Measurements from ENCODE around the gene TBCD. TPM values are rescaled to one million over a fixed set of nuclear protein-coding genes. Genes with fewer than 3 reads are reported as not detected.

The TBCD gene
- polyA plus RNA-seq, 1 experiment = 38.6 TPM

GRCh38 chr17:82926716-82927115 is 174.9 kb downstream of the TBCD start:
- CTCF ChIA-PET = no interaction called here
- H3K36me3 ChIP-seq (ENCODE audit: control insufficient read depth, insufficient read depth, low read length) = peaks cover 20% of the 10 kb centered on the region

GRCh38 chr17:82927311-82927660 is 175.4 kb downstream of the TBCD start:
- Histone ChIP-seq H3K27me3 (ENCODE audit: control insufficient read depth, insufficient read depth, low read length) (no peaks in the 10 kb centered on the region), H3K4me3 (ENCODE audit: low read depth, low read length) (no peak overlapping the region), H3K36me3 (ENCODE audit: control insufficient read depth, insufficient read depth, low read length) (peaks cover 20% of the 10 kb centered on the region)
- no peak for DNase-seq (ENCODE audit: low read depth)
- ChIA-PET CTCF (no interaction called here), POLR2A (no interaction called here)
- no peak for TF ChIP-seq CTCF (IDR thresholded peaks at IDR 0.05; ENCODE audit: insufficient read depth, low read depth, low read length)

More at GRCh38 chr17:82926716-82927115, 174.9 kb downstream of the TBCD start:
- no peak for TF ChIP-seq CTCF (IDR thresholded peaks at IDR 0.05; ENCODE audit: insufficient read depth, low read depth, low read length)
- DNase-seq (ENCODE audit: low read depth) = no peak
- Histone ChIP-seq H3K4me3 (ENCODE audit: low read depth, low read length) (no peak overlapping the region), H3K27me3 (ENCODE audit: control insufficient read depth, insufficient read depth, low read length) (no peaks in the 10 kb centered on the region)
- POLR2A ChIA-PET = no interaction called here

GRCh38 chr17:82927661-82928601 is 176.1 kb downstream of the TBCD start:
- Histone ChIP-seq H3K36me3 (ENCODE audit: control insufficient read depth, insufficient read depth, low read length) (peaks cover 18% of the 10 kb centered on the region), H3K4me3 (ENCODE audit: low read depth, low read length) (no peak overlapping the region), H3K27me3 (ENCODE audit: control insufficient read depth, insufficient read depth, low read length) (no peaks in the 10 kb centered on the region)
- CTCF ChIA-PET = no interaction called here
- no peak for DNase-seq (ENCODE audit: low read depth)
- POLR2A ChIA-PET = no interaction called here
- no peak for TF ChIP-seq CTCF (IDR thresholded peaks at IDR 0.05; ENCODE audit: insufficient read depth, low read depth, low read length)

GRCh38 chr17:82929011-82929622 is 177.3 kb downstream of the TBCD start:
- Histone ChIP-seq H3K4me3 (ENCODE audit: low read depth, low read length) (no peak overlapping the region), H3K27me3 (ENCODE audit: control insufficient read depth, insufficient read depth, low read length) (no peaks in the 10 kb centered on the region), H3K36me3 (ENCODE audit: control insufficient read depth, insufficient read depth, low read length) (peaks cover 16% of the 10 kb centered on the region; the same call in 1 of the 2 replicates)
- TF ChIP-seq CTCF (IDR thresholded peaks at IDR 0.05; ENCODE audit: insufficient read depth, low read depth, low read length) = no peak
- CTCF ChIA-PET = interaction anchor here (1.1 kb wide), 1 partner anchor 53 kb away, joined by 3 read pairs; no protein-coding TSS in a partner anchor
- POLR2A ChIA-PET = no interaction called here
- no peak for DNase-seq (ENCODE audit: low read depth)

- ChIA-PET CTCF (interaction anchor here (1.1 kb wide), 1 partner anchor 53 kb away, joined by 3 read pairs; no protein-coding TSS in a partner anchor), POLR2A (no interaction called here)
- no peak for DNase-seq (ENCODE audit: low read depth)
- Histone ChIP-seq H3K27me3 (ENCODE audit: control insufficient read depth, insufficient read depth, low read length) (no peaks in the 10 kb centered on the region), H3K36me3 (ENCODE audit: control insufficient read depth, insufficient read depth, low read length) (peaks cover 16% of the 10 kb centered on the region; the same call in 1 of the 2 replicates), H3K4me3 (ENCODE audit: low read depth, low read length) (no peak overlapping the region)
- no peak for TF ChIP-seq CTCF (IDR thresholded peaks at IDR 0.05; ENCODE audit: insufficient read depth, low read depth, low read length)
Measured at GRCh38 chr17:82929676-82930042, 177.8 kb downstream of the TBCD start.
